HepG2 (cell line): Measurements from ENCODE around the gene HJURP. TPM values are rescaled to one million over a fixed set of nuclear protein-coding genes. Genes with fewer than 3 reads are reported as not detected.

Source experiments
- CEBPZ ChIP-seq: IDR thresholded peaks from 2 replicates; pipeline ENCODE4 v1.6.1; 2012; ENCODE audit warnings: low read length, improper control_type of control experiment
- NFKBIZ ChIP-seq: IDR thresholded peaks from 2 replicates; pipeline ENCODE4 v1.6.1; 2018; ENCODE audit warnings: missing genetic modification reagents, missing compliant biosample characterization
- POLR2G ChIP-seq: fragments of 200-400 bp; formaldehyde crosslinking; IDR thresholded peaks from 2 replicates; pipeline ENCODE4 v1.6.1; 2018; ENCODE audit warnings: mild to moderate bottlenecking, low read depth, low read length, moderate library complexity
- ZFP62 ChIP-seq: sonication (generic); formaldehyde crosslinking; IDR thresholded peaks from 2 replicates; pipeline ENCODE4 v1.4.0; 2020; ENCODE audit warnings: missing genetic modification reagents
- ZNF614 ChIP-seq: IDR thresholded peaks from 2 replicates; pipeline ENCODE4 v1.6.1; 2018; ENCODE audit warnings: missing biosample characterization, missing genetic modification reagents, inconsistent platforms, borderline replicate concordance
- ZNF740 ChIP-seq: sonication (generic); formaldehyde crosslinking; IDR thresholded peaks from 2 replicates; pipeline ENCODE4 v1.4.0; 2020; ENCODE audit warnings: missing genetic modification reagents
- polyA plus RNA-seq, 8 experiments: library from polyadenylated mRNA; depleted of rRNA in 3 of 8; stranded (reverse) in 7 of 8; unstranded in 1 of 8; fragments of >200 nt; fragmentation: Illumina TruSeq in 4 of 8; extraction: Trizol in 4 of 8; gene quantifications; 2 replicates each; pipeline versions ENCODE4 v1.2.1 to v1.2.3, GENCODE V29; 2011 to 2016; ENCODE audit warnings: low read depth in 4 of 8, missing spikeins in 1 of 8, mixed read lengths in 1 of 8; ENCODE audit not compliant: insufficient read depth in 1 of 8
- total RNA-seq, 5 experiments: library from RNA; depleted of rRNA; stranded (reverse); fragments of >200 nt; fragmentation: Illumina TruSeq; extraction: Trizol; gene quantifications; 2 replicates each; pipeline ENCODE4 v1.2.3, GENCODE V29; 2016; ENCODE audit warnings: low read depth in 1 of 5
- TF ChIP-seq, protein P1 (sequence below): sonication (generic); formaldehyde crosslinking; IDR thresholded peaks from 2 replicates; pipeline ENCODE4 v1.4.0; 2020; ENCODE audit warnings: missing genetic modification reagents
- TF ChIP-seq, protein P2 (sequence below): sonication (generic); formaldehyde crosslinking; IDR thresholded peaks from 2 replicates; pipeline ENCODE4 v1.4.0; 2020; ENCODE audit warnings: missing genetic modification reagents

The HJURP gene
- total and polyA plus RNA-seq, 2 of the 13 experiments (the other 11 are each of a cell fraction or from before 2014, with no cell fraction given) = 36.3 to 43.9 TPM

DNA sequence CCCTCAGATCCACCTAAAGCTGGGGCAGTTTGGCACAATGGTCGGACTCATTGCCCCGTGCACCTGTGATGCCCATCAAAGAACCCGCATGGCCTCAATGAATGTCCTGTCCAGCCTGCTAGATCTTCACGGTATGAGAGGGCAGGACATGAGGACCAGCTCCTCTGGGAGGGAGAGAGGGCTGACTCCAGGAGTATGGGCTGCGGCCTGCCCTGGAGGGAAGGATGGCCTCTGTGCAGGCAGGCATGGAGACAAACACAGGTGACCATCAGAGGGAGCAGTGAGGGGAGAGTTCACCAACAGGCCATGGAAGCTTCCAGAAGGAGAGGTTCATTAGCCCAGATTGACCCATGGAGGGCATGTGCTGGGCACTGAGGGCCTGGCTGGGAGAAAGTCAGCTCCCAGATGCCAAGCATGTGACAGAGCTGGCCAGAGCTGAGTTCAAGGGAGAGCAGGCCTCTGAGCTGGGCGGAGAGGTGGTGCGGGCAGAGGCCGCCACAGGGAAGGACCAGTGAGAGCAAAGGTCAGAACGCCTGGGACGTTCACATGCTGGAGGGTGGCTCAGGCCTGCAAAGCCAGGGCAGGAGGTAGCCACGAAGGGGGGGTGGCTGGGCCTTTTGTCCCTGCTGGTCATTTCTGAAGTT, 36.2 kb downstream of the HJURP start (continued):
- no peak for TF ChIP-seq CEBPZ
- TF ChIP-seq ZNF740 (CRISPR knock-in tag) = 0 out of 2 replicates have a peak, but pooled peaks have one; percentile 20
- TF ChIP-seq, protein P1, sequence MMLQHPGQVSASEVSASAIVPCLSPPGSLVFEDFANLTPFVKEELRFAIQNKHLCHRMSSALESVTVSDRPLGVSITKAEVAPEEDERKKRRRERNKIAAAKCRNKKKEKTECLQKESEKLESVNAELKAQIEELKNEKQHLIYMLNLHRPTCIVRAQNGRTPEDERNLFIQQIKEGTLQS = no peak
- TF ChIP-seq NFKBIZ (CRISPR knock-in tag) = no peak
- no peak for TF ChIP-seq ZNF614 (CRISPR knock-in tag)
- TF ChIP-seq ZFP62 = no peak
- TF ChIP-seq, protein P2, sequence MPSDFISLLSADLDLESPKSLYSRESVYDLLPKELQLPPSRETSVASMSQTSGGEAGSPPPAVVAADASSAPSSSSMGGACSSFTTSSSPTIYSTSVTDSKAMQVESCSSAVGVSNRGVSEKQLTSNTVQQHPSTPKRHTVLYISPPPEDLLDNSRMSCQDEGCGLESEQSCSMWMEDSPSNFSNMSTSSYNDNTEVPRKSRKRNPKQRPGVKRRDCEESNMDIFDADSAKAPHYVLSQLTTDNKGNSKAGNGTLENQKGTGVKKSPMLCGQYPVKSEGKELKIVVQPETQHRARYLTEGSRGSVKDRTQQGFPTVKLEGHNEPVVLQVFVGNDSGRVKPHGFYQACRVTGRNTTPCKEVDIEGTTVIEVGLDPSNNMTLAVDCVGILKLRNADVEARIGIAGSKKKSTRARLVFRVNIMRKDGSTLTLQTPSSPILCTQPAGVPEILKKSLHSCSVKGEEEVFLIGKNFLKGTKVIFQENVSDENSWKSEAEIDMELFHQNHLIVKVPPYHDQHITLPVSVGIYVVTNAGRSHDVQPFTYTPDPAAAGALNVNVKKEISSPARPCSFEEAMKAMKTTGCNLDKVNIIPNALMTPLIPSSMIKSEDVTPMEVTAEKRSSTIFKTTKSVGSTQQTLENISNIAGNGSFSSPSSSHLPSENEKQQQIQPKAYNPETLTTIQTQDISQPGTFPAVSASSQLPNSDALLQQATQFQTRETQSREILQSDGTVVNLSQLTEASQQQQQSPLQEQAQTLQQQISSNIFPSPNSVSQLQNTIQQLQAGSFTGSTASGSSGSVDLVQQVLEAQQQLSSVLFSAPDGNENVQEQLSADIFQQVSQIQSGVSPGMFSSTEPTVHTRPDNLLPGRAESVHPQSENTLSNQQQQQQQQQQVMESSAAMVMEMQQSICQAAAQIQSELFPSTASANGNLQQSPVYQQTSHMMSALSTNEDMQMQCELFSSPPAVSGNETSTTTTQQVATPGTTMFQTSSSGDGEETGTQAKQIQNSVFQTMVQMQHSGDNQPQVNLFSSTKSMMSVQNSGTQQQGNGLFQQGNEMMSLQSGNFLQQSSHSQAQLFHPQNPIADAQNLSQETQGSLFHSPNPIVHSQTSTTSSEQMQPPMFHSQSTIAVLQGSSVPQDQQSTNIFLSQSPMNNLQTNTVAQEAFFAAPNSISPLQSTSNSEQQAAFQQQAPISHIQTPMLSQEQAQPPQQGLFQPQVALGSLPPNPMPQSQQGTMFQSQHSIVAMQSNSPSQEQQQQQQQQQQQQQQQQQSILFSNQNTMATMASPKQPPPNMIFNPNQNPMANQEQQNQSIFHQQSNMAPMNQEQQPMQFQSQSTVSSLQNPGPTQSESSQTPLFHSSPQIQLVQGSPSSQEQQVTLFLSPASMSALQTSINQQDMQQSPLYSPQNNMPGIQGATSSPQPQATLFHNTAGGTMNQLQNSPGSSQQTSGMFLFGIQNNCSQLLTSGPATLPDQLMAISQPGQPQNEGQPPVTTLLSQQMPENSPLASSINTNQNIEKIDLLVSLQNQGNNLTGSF (CRISPR knock-in tag) = no peak
- TF ChIP-seq POLR2G = no peak
